ENCODE measurements around the gene EREG. TPM values are rescaled to one million over a fixed set of nuclear protein-coding genes. Genes with fewer than 3 reads are reported as not detected.

EREG gene
- total RNA-seq, 1 experiment from 2014 or later, result not detected

DNA sequence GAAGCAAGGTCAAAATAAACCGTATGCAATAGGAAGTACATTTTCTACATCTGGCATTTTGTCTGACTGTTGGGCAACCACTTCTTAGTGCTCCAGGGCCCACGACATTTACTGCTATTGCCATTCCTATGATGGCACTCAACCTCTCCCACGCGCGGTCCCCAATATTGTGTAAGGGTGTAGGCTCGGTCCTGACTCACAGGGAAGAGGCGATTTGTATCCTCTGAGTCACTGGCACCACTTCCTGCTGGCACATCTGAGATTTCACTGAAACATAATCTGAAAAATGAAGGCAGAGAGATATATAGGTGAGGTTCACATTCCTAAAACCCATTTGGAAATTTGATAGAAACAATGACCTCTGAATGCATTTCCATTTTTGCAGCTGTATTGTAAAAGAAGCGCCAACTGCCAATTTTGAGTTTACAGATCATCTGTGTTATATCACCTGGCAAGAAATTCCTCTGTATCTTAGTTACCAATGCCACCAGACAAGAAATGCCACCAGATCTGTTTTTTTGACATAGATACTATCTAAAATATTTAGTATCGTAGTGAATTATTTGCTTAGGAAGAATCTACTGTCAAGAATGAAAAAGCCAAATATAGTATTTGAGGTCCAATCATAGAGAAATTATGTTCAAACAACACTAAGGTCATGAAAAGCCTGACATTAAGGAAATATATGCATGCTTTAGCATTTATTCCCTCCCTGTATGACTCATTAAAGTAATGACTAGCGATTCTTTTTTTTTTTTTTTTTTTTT is 9.8 kb downstream of the EREG start:
- no peaks in the 10 kb centered on the region for H3K27me3 ChIP-seq
- DNase-seq, result peak; percentile 84

GRCh38 chr4:74375824-74376426 is 11.0 kb downstream of the EREG start:
- no peak for DNase-seq
- Histone ChIP-seq H3K4me3 (no peak overlapping the region), H3K9me3 (peaks cover 1% of the 10 kb centered on the region; the same call in 1 of the 2 replicates)

More for the DNA sequence above, 9.8 kb downstream of the EREG start:
- no peaks in the 10 kb centered on the region for H3K36me3 ChIP-seq
- H3K4me3 ChIP-seq, result no peak overlapping the region
- H3K9me3 ChIP-seq, result peaks cover 1% of the 10 kb centered on the region; the same call in 1 of the 2 replicates

GRCh38 chr4:74376888-74377483 is 12.0 kb downstream of the EREG start:
- peaks cover 1% of the 10 kb centered on the region; the same call in 1 of the 2 replicates for H3K9me3 ChIP-seq
- H3K4me3 ChIP-seq, result no peak overlapping the region
- no peak for DNase-seq
- H3K27me3 ChIP-seq, result no peaks in the 10 kb centered on the region
- no peaks in the 10 kb centered on the region for H3K36me3 ChIP-seq

More at GRCh38 chr4:74375824-74376426, 11.0 kb downstream of the EREG start:
- H3K36me3 ChIP-seq, result no peaks in the 10 kb centered on the region
- H3K27me3 ChIP-seq, result no peaks in the 10 kb centered on the region

- Histone ChIP-seq H3K9me3 (peaks cover 1% of the 10 kb centered on the region; the same call in 1 of the 2 replicates), H3K36me3 (no peaks in the 10 kb centered on the region), H3K27me3 (no peaks in the 10 kb centered on the region), H3K4me3 (no peak overlapping the region)
- no peak for DNase-seq
Observed at GRCh38 chr4:74377714-74378113, 12.8 kb downstream of the EREG start.

GRCh38 chr4:74378573-74378972 is 13.6 kb downstream of the EREG start:
- Histone ChIP-seq H3K36me3 (no peaks in the 10 kb centered on the region), H3K9me3 (peaks cover 1% of the 10 kb centered on the region; the same call in 1 of the 2 replicates), H3K27me3 (no peaks in the 10 kb centered on the region), H3K4me3 (no peak overlapping the region)
- no peak for DNase-seq

GRCh38 chr4:74379912-74380311 is 15.0 kb downstream of the EREG start:
- Histone ChIP-seq H3K9me3 (no peaks in the 10 kb centered on the region), H3K4me3 (no peak overlapping the region), H3K36me3 (no peaks in the 10 kb centered on the region), H3K27me3 (no peaks in the 10 kb centered on the region)
- DNase-seq, result no peak

- no peak for DNase-seq
- no peaks in the 10 kb centered on the region for H3K27me3 ChIP-seq
- no peaks in the 10 kb centered on the region for H3K9me3 ChIP-seq
- H3K4me3 ChIP-seq, result no peak overlapping the region
- H3K36me3 ChIP-seq, result no peaks in the 10 kb centered on the region
Observed at GRCh38 chr4:74385386-74385785, 20.4 kb downstream of the EREG start.

DNA sequence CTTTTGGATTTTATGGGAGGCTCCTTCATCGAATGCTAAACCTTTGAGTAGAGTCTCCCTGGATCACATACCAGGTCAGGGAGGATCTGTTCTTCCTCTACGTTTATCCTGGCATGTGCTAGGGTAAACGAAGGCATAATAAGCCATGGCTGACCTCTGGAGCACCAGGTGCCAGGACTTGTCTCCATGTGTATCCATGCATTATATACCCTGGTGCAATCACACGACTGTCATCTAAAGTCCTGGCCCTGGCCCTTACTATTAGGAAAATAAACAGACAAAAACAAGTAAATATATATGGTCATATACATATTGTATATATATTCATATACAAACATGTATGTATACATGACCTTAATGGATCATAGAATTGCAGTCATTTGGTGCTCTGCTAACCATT is 21.2 kb downstream of the EREG start:
- DNase-seq, result no peak
- H3K4me3 ChIP-seq, result no peak overlapping the region
- no peaks in the 10 kb centered on the region for H3K27me3 ChIP-seq
- no peaks in the 10 kb centered on the region for H3K9me3 ChIP-seq
- no peaks in the 10 kb centered on the region for H3K36me3 ChIP-seq

DNA sequence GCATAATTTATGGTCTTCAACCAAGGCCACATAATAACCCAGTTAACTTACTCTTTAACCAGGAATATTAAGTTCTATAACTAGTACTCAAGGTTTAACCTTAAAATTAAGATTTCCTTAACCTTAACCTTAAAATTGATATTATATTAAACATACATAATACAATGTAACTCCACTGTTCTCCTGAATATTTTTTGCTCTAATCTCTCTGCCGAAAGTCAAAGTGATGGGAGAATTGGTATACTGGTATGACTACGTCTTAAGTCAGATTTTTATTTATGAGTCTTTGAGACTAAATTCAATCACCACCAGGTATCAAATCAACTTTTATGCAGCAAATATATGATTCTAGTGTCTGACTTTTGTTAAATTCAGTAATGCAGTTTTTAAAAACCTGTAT is 22.8 kb downstream of the EREG start:
- Histone ChIP-seq H3K36me3 (no peaks in the 10 kb centered on the region), H3K27me3 (no peaks in the 10 kb centered on the region), H3K9me3 (no peaks in the 10 kb centered on the region), H3K4me3 (no peak overlapping the region)
- no peak for DNase-seq

- H3K9me3 ChIP-seq, result no peaks in the 10 kb centered on the region
- H3K4me3 ChIP-seq, result no peak overlapping the region
- no peaks in the 10 kb centered on the region for H3K27me3 ChIP-seq
- no peak for DNase-seq
- H3K36me3 ChIP-seq, result no peaks in the 10 kb centered on the region
Observed at GRCh38 chr4:74389494-74389893, 24.5 kb downstream of the EREG start.

GRCh38 chr4:74390677-74391076 is 25.7 kb downstream of the EREG start:
- Histone ChIP-seq H3K36me3 (no peaks in the 10 kb centered on the region), H3K27me3 (no peaks in the 10 kb centered on the region), H3K9me3 (no peaks in the 10 kb centered on the region), H3K4me3 (no peak overlapping the region)
- DNase-seq, result no peak

DNA sequence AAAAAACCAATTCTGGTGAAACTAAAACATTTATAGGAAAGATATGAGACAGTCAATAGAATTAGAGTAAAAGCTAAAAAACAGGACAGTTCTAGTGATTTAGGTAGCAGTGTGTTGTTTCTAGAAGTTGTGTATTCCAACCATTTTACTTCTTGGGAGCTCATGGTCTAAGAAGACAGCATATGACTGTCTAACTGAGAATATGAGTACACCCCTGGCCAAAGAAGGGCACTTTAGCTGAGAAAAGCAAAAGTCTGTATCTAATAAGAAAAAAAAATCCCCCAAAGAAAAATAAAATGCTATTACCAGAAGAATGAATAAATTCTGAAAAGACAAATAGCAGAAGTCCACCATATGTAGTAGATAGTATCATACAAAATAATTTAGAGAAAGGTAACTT is 26.4 kb downstream of the EREG start:
- Histone ChIP-seq H3K36me3 (no peaks in the 10 kb centered on the region), H3K4me3 (no peak overlapping the region), H3K27me3 (no peaks in the 10 kb centered on the region), H3K9me3 (no peaks in the 10 kb centered on the region)
- DNase-seq, result no peak

- Histone ChIP-seq H3K9me3 (no peaks in the 10 kb centered on the region), H3K27me3 (no peaks in the 10 kb centered on the region), H3K4me3 (no peak overlapping the region), H3K36me3 (no peaks in the 10 kb centered on the region)
- DNase-seq, result no peak
Observed at GRCh38 chr4:74391890-74392475, 27.0 kb downstream of the EREG start.

GRCh38 chr4:74394476-74395136 is 29.7 kb downstream of the EREG start:
- Histone ChIP-seq H3K4me3 (no peak overlapping the region), H3K36me3 (no peaks in the 10 kb centered on the region), H3K27me3 (no peaks in the 10 kb centered on the region), H3K9me3 (no peaks in the 10 kb centered on the region)
- peak; percentile 0 for DNase-seq

DNA sequence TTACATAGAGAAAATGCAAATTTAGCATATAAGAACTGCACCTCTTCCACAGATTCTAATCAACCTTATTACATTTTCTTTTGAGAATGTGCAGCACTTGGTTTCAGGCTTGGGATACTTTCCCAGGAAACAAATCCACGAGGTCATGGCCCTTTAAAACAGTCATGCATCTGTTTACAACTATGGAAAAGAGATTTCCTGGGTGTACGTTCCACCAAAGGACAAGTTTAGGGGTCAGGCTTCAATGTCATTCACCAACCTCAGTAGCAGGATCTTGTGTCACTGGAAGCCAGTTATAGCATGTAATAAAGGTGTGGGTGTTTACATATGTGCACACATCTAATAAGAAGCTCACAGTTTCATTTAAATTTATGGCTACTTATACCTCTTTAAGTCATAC is 30.7 kb downstream of the EREG start:
- DNase-seq, result no peak
- no peaks in the 10 kb centered on the region for H3K36me3 ChIP-seq
- H3K4me3 ChIP-seq, result no peak overlapping the region
- H3K9me3 ChIP-seq, result no peaks in the 10 kb centered on the region
- H3K27me3 ChIP-seq, result no peaks in the 10 kb centered on the region

- Histone ChIP-seq H3K9me3 (no peaks in the 10 kb centered on the region), H3K36me3 (no peaks in the 10 kb centered on the region), H3K4me3 (peak overlapping the region; percentile 65), H3K27me3 (no peaks in the 10 kb centered on the region)
- DNase-seq, result no peak
Observed at GRCh38 chr4:74397748-74398426, 32.9 kb downstream of the EREG start.

Measured in MG63 (cell line).